Liver (tissue), 9 donors: ENCODE measurements around the gene UHRF2. TPM values are rescaled to one million over a fixed set of nuclear protein-coding genes. Genes with fewer than 3 reads are reported as not detected.

ENCODE experiments used
- DNase-seq: peaks from one replicate; pipeline ENCODE4 v3.0.0-alpha.2; 2017; ENCODE audit warnings: low spot score
- H3K27ac ChIP-seq, 2 donors: one replicate each; pipeline ENCODE4 v1.7.0; 2013; ENCODE audit warnings: inconsistent platforms in 2 of 2, low read length in 2 of 2, control low read depth in 1 of 2, low read depth in 1 of 2, mild to moderate bottlenecking in 1 of 2
- H3K27me3 ChIP-seq, 4 donors: one replicate each; pipeline versions ENCODE4 v1.6.1 to v1.7.0; 2013; ENCODE audit warnings: low read length in 3 of 4, inconsistent platforms in 1 of 4, mild to moderate bottlenecking in 1 of 4, moderate library complexity in 1 of 4; ENCODE audit not compliant: control insufficient read depth in 4 of 4, insufficient read depth in 4 of 4
- H3K36me3 ChIP-seq, 4 donors: one replicate each; pipeline versions ENCODE4 v1.6.1 to v1.7.0; 2013; ENCODE audit warnings: low read length in 3 of 4, mild to moderate bottlenecking in 3 of 4, low read depth in 1 of 4, moderate library complexity in 1 of 4; ENCODE audit not compliant: control insufficient read depth in 4 of 4, insufficient read depth in 3 of 4
- H3K4me1 ChIP-seq, 4 donors: one replicate each; pipeline versions ENCODE4 v1.6.1 to v1.7.0; 2013; ENCODE audit warnings: low read length in 3 of 4, mild to moderate bottlenecking in 3 of 4, moderate library complexity in 1 of 4; ENCODE audit not compliant: control insufficient read depth in 4 of 4, insufficient read depth in 4 of 4
- H3K4me3 ChIP-seq, 3 donors: one replicate each; pipeline versions ENCODE4 v1.6.1 to v1.7.0; 2013; ENCODE audit warnings: low read length in 3 of 3, control low read depth in 1 of 3, low read depth in 1 of 3, mild to moderate bottlenecking in 1 of 3
- H3K9ac ChIP-seq, 2 donors: one replicate each; pipeline ENCODE4 v1.7.0; 2013; ENCODE audit warnings: low read length in 2 of 2, mild to moderate bottlenecking in 2 of 2, moderate library complexity in 2 of 2, control low read depth in 1 of 2, low read depth in 1 of 2
- H3K9me3 ChIP-seq, 4 donors: one replicate each; pipeline versions ENCODE4 v1.6.1 to v1.7.0; 2013; ENCODE audit warnings: low read length in 3 of 4; ENCODE audit not compliant: control insufficient read depth in 4 of 4
- ATF3 ChIP-seq: IDR thresholded peaks from 2 replicates; pipeline ENCODE4 v1.6.1; 2016; ENCODE audit warnings: antibody characterized with exemption
- FOXA1 ChIP-seq: IDR thresholded peaks from 2 replicates; pipeline ENCODE4 v1.6.1; 2016; ENCODE audit warnings: antibody characterized with exemption
- FOXA2 ChIP-seq: IDR thresholded peaks from 2 replicates; pipeline ENCODE4 v1.6.1; 2016; ENCODE audit warnings: antibody characterized with exemption
- GABPA ChIP-seq, 2 donors: IDR thresholded peaks in 1 of 2; conservative IDR thresholded peaks in 1 of 2; 2 replicates each; pipeline ENCODE4 v1.6.1; 2016; ENCODE audit warnings: antibody characterized with exemption in 2 of 2, mild to moderate bottlenecking in 1 of 2, moderate library complexity in 1 of 2
- HNF4A ChIP-seq, 2 donors: conservative IDR thresholded peaks; 2 replicates each; pipeline ENCODE4 v1.6.1; 2016; ENCODE audit warnings: antibody characterized with exemption in 2 of 2, mild to moderate bottlenecking in 2 of 2
- HNF4G ChIP-seq: IDR thresholded peaks from 2 replicates; pipeline ENCODE4 v1.6.1; 2016; ENCODE audit warnings: antibody characterized with exemption
- JUND ChIP-seq, 2 donors: IDR thresholded peaks; 2 replicates each; pipeline ENCODE4 v1.6.1; 2016; ENCODE audit warnings: antibody characterized with exemption in 2 of 2
- NR2F2 ChIP-seq: IDR thresholded peaks from 2 replicates; pipeline ENCODE4 v1.6.1; 2016; ENCODE audit warnings: antibody characterized with exemption
- RAD21 ChIP-seq, 2 donors: IDR thresholded peaks; 2 replicates each; pipeline ENCODE4 v1.6.1; 2016; ENCODE audit warnings: antibody characterized with exemption in 2 of 2, mild to moderate bottlenecking in 2 of 2
- REST ChIP-seq: IDR thresholded peaks from 2 replicates; pipeline ENCODE4 v1.6.1; 2016; ENCODE audit warnings: antibody characterized with exemption, mild to moderate bottlenecking
- RXRA ChIP-seq, 2 donors: IDR thresholded peaks; 2 replicates each; pipeline ENCODE4 v1.6.1; 2017 to 2018; ENCODE audit warnings: antibody characterized with exemption in 2 of 2, mild to moderate bottlenecking in 1 of 2
- SP1 ChIP-seq: IDR thresholded peaks from 2 replicates; pipeline ENCODE4 v1.6.1; 2018; ENCODE audit warnings: antibody characterized with exemption, mild to moderate bottlenecking
- TAF1 ChIP-seq: conservative IDR thresholded peaks from 2 replicates; pipeline ENCODE4 v1.6.1; 2016; ENCODE audit warnings: antibody characterized with exemption, mild to moderate bottlenecking
- YY1 ChIP-seq: IDR thresholded peaks from 2 replicates; pipeline ENCODE4 v1.6.1; 2016; ENCODE audit warnings: antibody characterized with exemption, mild to moderate bottlenecking
- ZBTB33 ChIP-seq: IDR thresholded peaks from 2 replicates; pipeline ENCODE4 v1.6.1; 2016; ENCODE audit warnings: antibody characterized with exemption
- WGBS: extraction: QIAGEN DNeasy Blood & Tissue Kit; methylation state at CpG from one replicate; pipeline ENCODE4 v1.1.7; 2013; 5-methylcytosine and 5-hydroxymethylcytosine counted together
- polyA plus RNA-seq, 2 donors: library from polyadenylated mRNA; stranded (reverse) in 1 of 2; unstranded in 1 of 2; fragments of 200-250 nt in 1 of 2; fragments of >200 nt in 1 of 2; fragmentation: Nextera tagmentation in 1 of 2; extraction: Ambion mirVana in 1 of 2; gene quantifications; one replicate each; pipeline versions ENCODE4 v1.2.1 to v1.2.3, GENCODE V29; 2013 to 2015
- total RNA-seq, 2 donors: library from RNA; depleted of rRNA; stranded (reverse); fragments of >200 nt; gene quantifications; one replicate each; pipeline ENCODE4 v1.2.3, GENCODE V29; 2014
- TF ChIP-seq, protein P1 (sequence below): IDR thresholded peaks from 2 replicates; pipeline ENCODE4 v1.6.1; 2016; ENCODE audit warnings: antibody characterized with exemption
- donor health status: healthy.
- donor health status: healthy.
- donor health status: healthy.
- donor health status: healthy.
- donor health status: healthy.

Gene UHRF2
- total and polyA plus RNA-seq, 4 donors: 5.7 to 34.1 (median 16.9) TPM

DNA sequence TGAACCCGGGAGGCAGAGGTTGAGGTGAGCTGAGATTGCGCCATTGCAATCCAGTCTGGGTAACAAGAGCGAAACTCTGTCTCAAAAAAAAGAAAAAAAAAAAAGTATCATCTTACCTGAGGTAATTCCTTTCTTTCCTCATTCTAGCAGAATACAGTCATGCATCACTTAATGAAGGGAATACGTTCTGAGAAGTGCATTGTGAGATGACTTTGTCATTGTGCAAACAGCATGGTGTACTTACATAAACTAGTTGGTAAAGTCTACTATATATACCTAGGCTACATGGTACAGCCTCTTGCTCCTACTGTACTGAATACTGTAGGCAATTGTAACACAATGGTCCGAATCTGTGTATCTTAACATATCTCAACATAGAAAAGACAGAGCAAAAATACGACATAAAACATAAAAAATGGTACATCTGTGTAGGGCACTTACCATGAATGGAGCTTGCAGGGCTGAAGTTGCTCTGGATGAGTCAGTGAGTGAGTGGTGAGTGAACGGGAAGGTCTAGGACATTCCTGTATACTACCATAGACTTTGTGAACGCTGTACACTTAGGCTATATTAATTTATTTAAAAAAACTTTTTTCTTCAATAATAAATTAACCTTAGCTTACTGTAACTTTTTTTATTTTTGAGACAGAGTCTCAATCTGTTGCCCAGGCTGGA, 132.2 kb downstream of the UHRF2 start:
- H3K4me3 ChIP-seq: no peak overlapping the region
- H3K4me1 ChIP-seq: no peaks in the 10 kb centered on the region
- no peaks in the 10 kb centered on the region for H3K9me3 ChIP-seq
- 96% methylated on average over 8 of the region's 8 CpGs for WGBS
- no peak for DNase-seq
- no peaks in the 10 kb centered on the region for H3K27me3 ChIP-seq
- H3K27ac ChIP-seq: no peak overlapping the region
- no peak overlapping the region for H3K9ac ChIP-seq
- peaks cover 5 to 64% (median 27%) of the 10 kb centered on the region in 4 donors for H3K36me3 ChIP-seq
- TF ChIP-seq REST (no peak), SP1 (no peak), ZBTB33 (no peak), TAF1 (no peak), FOXA2 (no peak)
- TF ChIP-seq, protein P1, sequence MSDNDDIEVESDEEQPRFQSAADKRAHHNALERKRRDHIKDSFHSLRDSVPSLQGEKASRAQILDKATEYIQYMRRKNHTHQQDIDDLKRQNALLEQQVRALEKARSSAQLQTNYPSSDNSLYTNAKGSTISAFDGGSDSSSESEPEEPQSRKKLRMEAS: no peak

GRCh38 chr9:6549106-6549800, 136.3 kb downstream of the UHRF2 start:
- no peaks in the 10 kb centered on the region for H3K27me3 ChIP-seq
- DNase-seq: no peak
- 83% methylated on average over 8 of the region's 8 CpGs for WGBS

More at GRCh38 chr9:6549106-6549800, 136.3 kb downstream of the UHRF2 start:
- H3K27ac ChIP-seq: no peak overlapping the region
- peaks cover 5 to 69% (median 44%) of the 10 kb centered on the region in 4 donors for H3K36me3 ChIP-seq
- no peak overlapping the region for H3K9ac ChIP-seq
- TF ChIP-seq JUND (IDR thresholded peaks at IDR 0.05): no peak
- TF ChIP-seq, protein P1: no peak
- TF ChIP-seq RXRA (IDR thresholded peaks at IDR 0.05): no peak
- TF ChIP-seq ATF3: no peak
- TF ChIP-seq ZBTB33: no peak
- TF ChIP-seq TAF1: no peak
- TF ChIP-seq SP1: no peak
- TF ChIP-seq GABPA (IDR thresholded peaks at IDR 0.05 in 1 of 2, conservative IDR thresholded peaks at IDR 0.05 in 1 of 2): no peak
- no peak for TF ChIP-seq RAD21 (IDR thresholded peaks at IDR 0.05)
- no peak for TF ChIP-seq FOXA1
- TF ChIP-seq NR2F2: no peak
- no peak for TF ChIP-seq HNF4G
- TF ChIP-seq REST: no peak
- TF ChIP-seq HNF4A (conservative IDR thresholded peaks at IDR 0.05): no peak
- no peak for TF ChIP-seq FOXA2
- TF ChIP-seq YY1: no peak
- no peaks in the 10 kb centered on the region for H3K4me1 ChIP-seq
- no peak overlapping the region for H3K4me3 ChIP-seq
- H3K9me3 ChIP-seq: no peaks in the 10 kb centered on the region
